Neural cell (in vitro differentiated cells): Measurements from ENCODE around the gene DLG2. TPM values are rescaled to one million over a fixed set of nuclear protein-coding genes. Genes with fewer than 3 reads are reported as not detected.

Experiments
- H2AFZ ChIP-seq: fragments of 200-600, 300-800 bp; sonication (generic), shearing (Covaris generic); 2 replicates; pipeline ENCODE4 v1.6.0; 2014; ENCODE audit warnings: low read depth, mild to moderate bottlenecking, antibody characterized with exemption, low read length, moderate library complexity
- H3F3A ChIP-seq: fragments of 200-600 bp; shearing (Covaris generic); 2 replicates; pipeline ENCODE4 v1.6.1; 2016; ENCODE audit warnings: mild to moderate bottlenecking, moderate library complexity, mixed read lengths, antibody characterized with exemption, low read length; ENCODE audit not compliant: insufficient read depth, poor library complexity, severe bottlenecking
- H3K27ac ChIP-seq: fragments of 200-600, 300-800 bp; sonication (generic), shearing (Covaris generic); 2 replicates; pipeline ENCODE4 v1.5.1; 2014; ENCODE audit warnings: mild to moderate bottlenecking, low read length, moderate library complexity
- H3K27me3 ChIP-seq: fragments of 300-800, 200-600 bp; sonication (generic), shearing (Covaris generic); 2 replicates; pipeline ENCODE4 v1.6.0; 2014; ENCODE audit warnings: mild to moderate bottlenecking, low read depth, low read length, moderate library complexity; ENCODE audit not compliant: insufficient read depth
- H3K36me3 ChIP-seq: fragments of 300-800, 200-600 bp; sonication (generic), shearing (Covaris generic); 2 replicates; pipeline ENCODE4 v1.5.1; 2014; ENCODE audit warnings: mild to moderate bottlenecking, antibody characterized with exemption, low read length, moderate library complexity; ENCODE audit not compliant: insufficient read depth
- H3K4me2 ChIP-seq: fragments of 300-800, 200-600 bp; sonication (generic), shearing (Covaris generic); 2 replicates; pipeline ENCODE4 v1.6.0; 2014; ENCODE audit warnings: mild to moderate bottlenecking, low read length
- H3K4me3 ChIP-seq: fragments of 300-800, 200-600 bp; sonication (generic), shearing (Covaris generic); 2 replicates; pipeline ENCODE4 v1.5.1; 2014; ENCODE audit warnings: mild to moderate bottlenecking, low read length, moderate library complexity
- H3K79me2 ChIP-seq: fragments of 200-600 bp; shearing (Covaris generic); replicated peaks from 2 replicates; pipeline ENCODE4 v1.6.0; 2014; ENCODE audit warnings: mild to moderate bottlenecking, low read length, moderate library complexity; ENCODE audit not compliant: insufficient read depth
- H3K9ac ChIP-seq: fragments of 300-800, 200-600 bp; sonication (generic), shearing (Covaris generic); 2 replicates; pipeline ENCODE4 v1.6.1; 2016; ENCODE audit warnings: mild to moderate bottlenecking, low read length, mixed read lengths
- H3K9me2 ChIP-seq: fragments of 200-600 bp; shearing (Covaris generic); 2 replicates; pipeline ENCODE4 v1.6.1; 2016; ENCODE audit warnings: mild to moderate bottlenecking, low read length, mixed read lengths; ENCODE audit not compliant: insufficient read depth
- H3K9me3 ChIP-seq: fragments of 200-600, 300-800 bp; sonication (generic), shearing (Covaris generic); 2 replicates; pipeline ENCODE4 v1.6.1; 2016; ENCODE audit warnings: mild to moderate bottlenecking, mixed run types, low read length, moderate library complexity, mixed read lengths
- H4K20me1 ChIP-seq: fragments of 200-600 bp; shearing (Covaris generic); 2 replicates; pipeline ENCODE4 v1.6.1; 2016; ENCODE audit warnings: mild to moderate bottlenecking, mixed run types; ENCODE audit not compliant: insufficient read depth
- EP300 ChIP-seq: fragments of 450-650 bp; conservative IDR thresholded peaks from 2 replicates; pipeline ENCODE4 v1.6.1; 2014; ENCODE audit warnings: antibody characterized with exemption, mild to moderate bottlenecking, moderate library complexity; ENCODE audit not compliant: poor library complexity, severe bottlenecking
- EZH2 ChIP-seq: fragments of 200-600, 300-800 bp; shearing (Covaris generic), sonication (generic); IDR thresholded peaks from 2 replicates; pipeline ENCODE4 v1.6.1; 2014; ENCODE audit warnings: antibody characterized with exemption, low read length, borderline replicate concordance, mild to moderate bottlenecking; ENCODE audit not compliant: insufficient read depth, poor library complexity, severe bottlenecking
- MXI1 ChIP-seq: fragments of 450-650 bp; conservative IDR thresholded peaks from 2 replicates; pipeline ENCODE4 v1.6.1; 2014; ENCODE audit warnings: antibody characterized with exemption, mild to moderate bottlenecking; ENCODE audit not compliant: poor library complexity, severe bottlenecking
- POLR2AphosphoS5 ChIP-seq: IDR thresholded peaks from 2 replicates; pipeline ENCODE4 v1.6.1; 2012
- RAD21 ChIP-seq: fragments of 450-650 bp; conservative IDR thresholded peaks from 2 replicates; pipeline ENCODE4 v1.6.1; 2014; ENCODE audit warnings: antibody characterized with exemption, mild to moderate bottlenecking, moderate library complexity
- SMC3 ChIP-seq: fragments of 450-650 bp; conservative IDR thresholded peaks from 2 replicates; pipeline ENCODE4 v1.6.1; 2014; ENCODE audit warnings: antibody characterized with exemption, mild to moderate bottlenecking, moderate library complexity; ENCODE audit not compliant: poor library complexity
- TAF1 ChIP-seq: IDR thresholded peaks from 2 replicates; pipeline ENCODE4 v1.6.1; 2012; ENCODE audit warnings: low read depth
- polyA plus RNA-seq: library from polyadenylated mRNA; depleted of rRNA; stranded (reverse); fragments of >200 nt; gene quantifications from 2 replicates; pipeline ENCODE4 v1.2.3, GENCODE V29; 2014
- TF ChIP-seq, protein P1 (sequence below): fragments of 450-650 bp; IDR thresholded peaks from 2 replicates; pipeline ENCODE4 v1.5.1; 2014; ENCODE audit warnings: antibody characterized with exemption, mild to moderate bottlenecking, moderate library complexity; ENCODE audit not compliant: poor library complexity, severe bottlenecking
- TF ChIP-seq, protein P2 (sequence below): IDR thresholded peaks from 2 replicates; pipeline ENCODE4 v1.6.1; 2012; ENCODE audit warnings: borderline replicate concordance

DLG2 gene
- polyA plus RNA-seq, 1 donor from 2014 or later = 179 TPM

DNA sequence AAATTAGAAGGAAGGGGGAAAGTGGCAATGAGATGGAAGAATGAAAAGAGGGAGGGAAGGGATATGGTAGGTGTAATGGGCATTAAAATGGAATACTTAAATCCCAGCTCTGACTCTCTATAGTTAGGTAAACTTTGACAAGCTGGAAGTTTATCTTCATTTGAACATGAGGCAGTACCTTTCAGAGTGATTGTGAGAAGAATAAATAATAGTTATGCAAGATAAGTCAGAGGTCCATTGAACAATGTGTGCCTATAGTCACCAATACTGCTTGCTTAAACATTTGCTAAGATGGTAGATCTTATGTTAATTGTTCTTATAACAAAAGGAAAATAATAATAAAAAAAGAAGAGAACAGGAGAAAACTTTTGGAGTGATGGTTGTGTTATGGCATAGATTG lies 1795.2 kb downstream of the DLG2 start:
- H3K79me2 ChIP-seq = no peaks in the 10 kb centered on the region
- H3K4me2 ChIP-seq = no peak overlapping the region
- no peak overlapping the region for H3K4me3 ChIP-seq
- no peak overlapping the region for H3K9ac ChIP-seq
- no peak for TF ChIP-seq POLR2AphosphoS5
- TF ChIP-seq, protein P1, sequence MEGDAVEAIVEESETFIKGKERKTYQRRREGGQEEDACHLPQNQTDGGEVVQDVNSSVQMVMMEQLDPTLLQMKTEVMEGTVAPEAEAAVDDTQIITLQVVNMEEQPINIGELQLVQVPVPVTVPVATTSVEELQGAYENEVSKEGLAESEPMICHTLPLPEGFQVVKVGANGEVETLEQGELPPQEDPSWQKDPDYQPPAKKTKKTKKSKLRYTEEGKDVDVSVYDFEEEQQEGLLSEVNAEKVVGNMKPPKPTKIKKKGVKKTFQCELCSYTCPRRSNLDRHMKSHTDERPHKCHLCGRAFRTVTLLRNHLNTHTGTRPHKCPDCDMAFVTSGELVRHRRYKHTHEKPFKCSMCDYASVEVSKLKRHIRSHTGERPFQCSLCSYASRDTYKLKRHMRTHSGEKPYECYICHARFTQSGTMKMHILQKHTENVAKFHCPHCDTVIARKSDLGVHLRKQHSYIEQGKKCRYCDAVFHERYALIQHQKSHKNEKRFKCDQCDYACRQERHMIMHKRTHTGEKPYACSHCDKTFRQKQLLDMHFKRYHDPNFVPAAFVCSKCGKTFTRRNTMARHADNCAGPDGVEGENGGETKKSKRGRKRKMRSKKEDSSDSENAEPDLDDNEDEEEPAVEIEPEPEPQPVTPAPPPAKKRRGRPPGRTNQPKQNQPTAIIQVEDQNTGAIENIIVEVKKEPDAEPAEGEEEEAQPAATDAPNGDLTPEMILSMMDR = no peak
- no peak for TF ChIP-seq RAD21
- no peak for TF ChIP-seq EZH2
- TF ChIP-seq TAF1 = no peak
- TF ChIP-seq EP300 = no peak
- TF ChIP-seq MXI1 = no peak
- no peak for TF ChIP-seq SMC3
- TF ChIP-seq, protein P2, sequence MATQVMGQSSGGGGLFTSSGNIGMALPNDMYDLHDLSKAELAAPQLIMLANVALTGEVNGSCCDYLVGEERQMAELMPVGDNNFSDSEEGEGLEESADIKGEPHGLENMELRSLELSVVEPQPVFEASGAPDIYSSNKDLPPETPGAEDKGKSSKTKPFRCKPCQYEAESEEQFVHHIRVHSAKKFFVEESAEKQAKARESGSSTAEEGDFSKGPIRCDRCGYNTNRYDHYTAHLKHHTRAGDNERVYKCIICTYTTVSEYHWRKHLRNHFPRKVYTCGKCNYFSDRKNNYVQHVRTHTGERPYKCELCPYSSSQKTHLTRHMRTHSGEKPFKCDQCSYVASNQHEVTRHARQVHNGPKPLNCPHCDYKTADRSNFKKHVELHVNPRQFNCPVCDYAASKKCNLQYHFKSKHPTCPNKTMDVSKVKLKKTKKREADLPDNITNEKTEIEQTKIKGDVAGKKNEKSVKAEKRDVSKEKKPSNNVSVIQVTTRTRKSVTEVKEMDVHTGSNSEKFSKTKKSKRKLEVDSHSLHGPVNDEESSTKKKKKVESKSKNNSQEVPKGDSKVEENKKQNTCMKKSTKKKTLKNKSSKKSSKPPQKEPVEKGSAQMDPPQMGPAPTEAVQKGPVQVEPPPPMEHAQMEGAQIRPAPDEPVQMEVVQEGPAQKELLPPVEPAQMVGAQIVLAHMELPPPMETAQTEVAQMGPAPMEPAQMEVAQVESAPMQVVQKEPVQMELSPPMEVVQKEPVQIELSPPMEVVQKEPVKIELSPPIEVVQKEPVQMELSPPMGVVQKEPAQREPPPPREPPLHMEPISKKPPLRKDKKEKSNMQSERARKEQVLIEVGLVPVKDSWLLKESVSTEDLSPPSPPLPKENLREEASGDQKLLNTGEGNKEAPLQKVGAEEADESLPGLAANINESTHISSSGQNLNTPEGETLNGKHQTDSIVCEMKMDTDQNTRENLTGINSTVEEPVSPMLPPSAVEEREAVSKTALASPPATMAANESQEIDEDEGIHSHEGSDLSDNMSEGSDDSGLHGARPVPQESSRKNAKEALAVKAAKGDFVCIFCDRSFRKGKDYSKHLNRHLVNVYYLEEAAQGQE = no peak
- H3K36me3 ChIP-seq = no peaks in the 10 kb centered on the region
- no peaks in the 10 kb centered on the region for H3K27me3 ChIP-seq
- H3K27ac ChIP-seq = no peak overlapping the region
- no peaks in the 10 kb centered on the region for H3F3A ChIP-seq
- no peaks in the 10 kb centered on the region for H4K20me1 ChIP-seq
- no peaks in the 10 kb centered on the region for H3K9me3 ChIP-seq
- H3K9me2 ChIP-seq = no peaks in the 10 kb centered on the region
- H2AFZ ChIP-seq = no peak overlapping the region

DNA sequence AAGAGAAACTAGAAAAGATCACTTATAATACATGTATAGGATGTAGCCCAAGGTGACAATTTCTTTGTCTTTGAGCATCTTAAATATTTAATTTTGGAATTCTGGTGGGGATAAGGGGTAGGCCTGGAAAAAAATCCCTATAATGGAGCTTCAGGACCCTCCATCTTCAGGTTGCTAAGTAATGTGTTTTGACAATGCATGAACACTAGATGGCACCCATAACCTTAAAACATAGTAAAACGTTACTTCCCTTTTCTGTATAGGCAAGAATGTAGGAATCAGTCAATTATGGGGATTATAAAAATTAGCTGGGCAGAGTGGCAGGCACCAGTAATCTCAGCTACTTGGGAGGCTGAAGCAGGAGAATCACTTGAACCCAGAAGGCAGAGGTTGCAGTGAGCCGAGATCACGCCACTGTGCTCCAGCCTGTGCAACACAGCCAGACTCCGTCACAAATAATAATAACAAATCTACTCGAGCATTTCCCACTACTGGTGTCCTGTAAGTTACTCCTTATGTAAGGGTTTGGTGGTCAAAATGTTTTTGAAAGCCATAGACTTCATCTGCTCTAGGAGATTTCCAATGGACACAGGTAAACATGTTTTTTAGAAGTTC lies 1799.1 kb downstream of the DLG2 start:
- Histone ChIP-seq H3K36me3 (no peaks in the 10 kb centered on the region), H3K27me3 (no peaks in the 10 kb centered on the region), H3K79me2 (no peaks in the 10 kb centered on the region), H3K9ac (no peak overlapping the region), H3K4me2 (no peak overlapping the region), H3K4me3 (no peak overlapping the region), H3K9me3 (no peaks in the 10 kb centered on the region), H2AFZ (no peak overlapping the region), H3F3A (no peaks in the 10 kb centered on the region), H3K9me2 (no peaks in the 10 kb centered on the region), H3K27ac (no peak overlapping the region), H4K20me1 (no peaks in the 10 kb centered on the region)
- TF ChIP-seq TAF1 (no peak), EZH2 (no peak), EP300 (no peak), SMC3 (peak; percentile 82), POLR2AphosphoS5 (no peak), RAD21 (peak; percentile 83), MXI1 (no peak)
- TF ChIP-seq, protein P1 = peak; percentile 84
- TF ChIP-seq, protein P2 = no peak
